Epidermal melanocyte (primary cell): Measurements from ENCODE around the gene GAB1.
A peak's percentile ranks its signal among the peaks of the same experiment; 100 is the strongest.

ENCODE experiments used
- DNase-seq: peaks from one replicate; pipeline ENCODE4 v3.0.0; 2011; ENCODE audit warnings: low spot score; ENCODE audit not compliant: insufficient read length

The GAB1 gene

GRCh38 chr4:143389579-143390195, 53.0 kb downstream of the GAB1 start:
- no peak for DNase-seq

- DNase-seq: no peak
Observed at GRCh38 chr4:143390764-143391163, 54.1 kb downstream of the GAB1 start.

- DNase-seq: no peak
Observed at GRCh38 chr4:143391261-143391660, 54.6 kb downstream of the GAB1 start.

- no peak for DNase-seq
Observed at GRCh38 chr4:143391895-143392294, 55.2 kb downstream of the GAB1 start.

GRCh38 chr4:143393195-143393594, 56.5 kb downstream of the GAB1 start:
- no peak for DNase-seq

- no peak for DNase-seq
Observed at GRCh38 chr4:143394739-143395453, 58.2 kb downstream of the GAB1 start.

- DNase-seq: no peak
Observed at GRCh38 chr4:143396695-143397094, 60.0 kb downstream of the GAB1 start.

GRCh38 chr4:143397335-143397734, 60.7 kb downstream of the GAB1 start:
- no peak for DNase-seq

- DNase-seq: no peak
Observed at GRCh38 chr4:143397887-143398286, 61.2 kb downstream of the GAB1 start.

GRCh38 chr4:143399113-143399949, 62.7 kb downstream of the GAB1 start:
- no peak for DNase-seq

GRCh38 chr4:143400082-143400481, 63.4 kb downstream of the GAB1 start:
- no peak for DNase-seq

- no peak for DNase-seq
Observed at GRCh38 chr4:143402776-143403552, 66.3 kb downstream of the GAB1 start.

- no peak for DNase-seq
Observed at GRCh38 chr4:143403553-143403820, 66.8 kb downstream of the GAB1 start.

GRCh38 chr4:143404555-143404954, 67.9 kb downstream of the GAB1 start:
- no peak for DNase-seq

- no peak for DNase-seq
Observed at GRCh38 chr4:143405075-143405730, 68.5 kb downstream of the GAB1 start.

GRCh38 chr4:143406523-143406922, 69.8 kb downstream of the GAB1 start:
- DNase-seq: no peak

GRCh38 chr4:143407474-143407873, 70.8 kb downstream of the GAB1 start:
- DNase-seq: no peak

- DNase-seq: no peak
Observed at GRCh38 chr4:143407888-143408287, 71.2 kb downstream of the GAB1 start.

GRCh38 chr4:143410015-143410414, 73.3 kb downstream of the GAB1 start:
- DNase-seq: no peak

- DNase-seq: peak; percentile 62
Observed at GRCh38 chr4:143411527-143412419, 75.1 kb downstream of the GAB1 start.
